T-helper 17 cell (primary cell): ENCODE results near the gene HNRNPM. TPM values are rescaled to one million over a fixed set of nuclear protein-coding genes. Genes with fewer than 3 reads are reported as not detected.

Experiments
- total RNA-seq, 4 donors: library from RNA in 2 of 4; stranded (reverse) in 2 of 4; gene quantifications; one replicate each; pipeline ENCODE4 v1.2.3 and lab custom pipeline; 2022 to 2026

Gene HNRNPM
- total RNA-seq, 2 donors from 2014 or later, result 248 to 259 TPM

Other genes starting within 250 kb of the HNRNPM start
- gene CERS4, start 235.6 kb upstream of the HNRNPM start, total RNA-seq, result 10 to 100 TPM; 12.2 to 22.1 TPM
- gene CD320, start 136.6 kb upstream of the HNRNPM start, total RNA-seq, result 10 to 100 TPM; 21.1 to 27.4 TPM
- 10 to 100 TPM; 24.4 to 31.9 TPM for gene NDUFA7, start 123.6 kb upstream of the HNRNPM start, total RNA-seq
- 1,000 to 10,000 TPM; 3,190 to 3,198 TPM for gene RPS28, start 123.5 kb upstream of the HNRNPM start, total RNA-seq
- 1 to 10 TPM; 2.6 to 2.9 TPM for gene KANK3, start 101.7 kb upstream of the HNRNPM start, total RNA-seq
- gene ANGPTL4, start 80.8 kb upstream of the HNRNPM start, total RNA-seq, result not detected
- 10 to 100 TPM; 81.6 to 90.1 TPM for gene RAB11B, start 54.6 kb upstream of the HNRNPM start, total RNA-seq
- gene MARCHF2, start 31.7 kb upstream of the HNRNPM start, total RNA-seq, result 100 to 1,000 TPM in 1 of 2 donors, 10 to 100 TPM in 1; 26.9 to 108 TPM
- gene PRAM1, start 57.7 kb downstream of the HNRNPM start, total RNA-seq, result 1 to 10 TPM; 5.2 to 7.4 TPM
- gene ZNF414, start 69.2 kb downstream of the HNRNPM start, total RNA-seq, result 10 to 100 TPM; 45.1 to 46.2 TPM
- 100 to 1,000 TPM; 270 to 305 TPM for gene MYO1F, start 132.5 kb downstream of the HNRNPM start, total RNA-seq
- 10 to 100 TPM; 24.0 to 33.1 TPM for gene ADAMTS10, start 165.7 kb downstream of the HNRNPM start, total RNA-seq
- not detected for gene NFILZ, start 185.7 kb downstream of the HNRNPM start, total RNA-seq